Epithelial cell of esophagus (primary cell): ENCODE results near the gene C3orf38.

ENCODE experiments used
- DNase-seq: peaks from one replicate; pipeline ENCODE4 v3.0.0; 2010; ENCODE audit warnings: low read depth
- H3K4me3 ChIP-seq: 2 replicates; pipeline ENCODE4 v1.5.1; 2011; ENCODE audit warnings: mild to moderate bottlenecking, low read length, control low read depth
- TF ChIP-seq, protein P1 (sequence below): IDR thresholded peaks from 2 replicates; pipeline ENCODE4 v1.5.1; 2011; ENCODE audit warnings: low read depth, mild to moderate bottlenecking, low read length, control low read depth, inconsistent platforms; ENCODE audit not compliant: insufficient read depth; ENCODE audit errors: missing control alignments

Gene C3orf38

GRCh38 chr3:88149509-88150362 lies at the start of gene C3orf38:
Gene C3orf38 (plus strand): TSS chr3:88149959. CDS start chr3:88150053, 94 bp downstream.
- TF ChIP-seq, protein P1, sequence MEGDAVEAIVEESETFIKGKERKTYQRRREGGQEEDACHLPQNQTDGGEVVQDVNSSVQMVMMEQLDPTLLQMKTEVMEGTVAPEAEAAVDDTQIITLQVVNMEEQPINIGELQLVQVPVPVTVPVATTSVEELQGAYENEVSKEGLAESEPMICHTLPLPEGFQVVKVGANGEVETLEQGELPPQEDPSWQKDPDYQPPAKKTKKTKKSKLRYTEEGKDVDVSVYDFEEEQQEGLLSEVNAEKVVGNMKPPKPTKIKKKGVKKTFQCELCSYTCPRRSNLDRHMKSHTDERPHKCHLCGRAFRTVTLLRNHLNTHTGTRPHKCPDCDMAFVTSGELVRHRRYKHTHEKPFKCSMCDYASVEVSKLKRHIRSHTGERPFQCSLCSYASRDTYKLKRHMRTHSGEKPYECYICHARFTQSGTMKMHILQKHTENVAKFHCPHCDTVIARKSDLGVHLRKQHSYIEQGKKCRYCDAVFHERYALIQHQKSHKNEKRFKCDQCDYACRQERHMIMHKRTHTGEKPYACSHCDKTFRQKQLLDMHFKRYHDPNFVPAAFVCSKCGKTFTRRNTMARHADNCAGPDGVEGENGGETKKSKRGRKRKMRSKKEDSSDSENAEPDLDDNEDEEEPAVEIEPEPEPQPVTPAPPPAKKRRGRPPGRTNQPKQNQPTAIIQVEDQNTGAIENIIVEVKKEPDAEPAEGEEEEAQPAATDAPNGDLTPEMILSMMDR = peak; percentile 3
- H3K4me3 ChIP-seq = peak within 1 kb of the TSS; percentile 92

GRCh38 chr3:88101142-88101541 lies 48.6 kb upstream of the C3orf38 start:
- DNase-seq = no peak
- TF ChIP-seq, protein P1 = no peak
- H3K4me3 ChIP-seq = no peak overlapping the region

More at GRCh38 chr3:88149509-88150362, at the start of gene C3orf38:
- peak; percentile 86 for DNase-seq

DNA sequence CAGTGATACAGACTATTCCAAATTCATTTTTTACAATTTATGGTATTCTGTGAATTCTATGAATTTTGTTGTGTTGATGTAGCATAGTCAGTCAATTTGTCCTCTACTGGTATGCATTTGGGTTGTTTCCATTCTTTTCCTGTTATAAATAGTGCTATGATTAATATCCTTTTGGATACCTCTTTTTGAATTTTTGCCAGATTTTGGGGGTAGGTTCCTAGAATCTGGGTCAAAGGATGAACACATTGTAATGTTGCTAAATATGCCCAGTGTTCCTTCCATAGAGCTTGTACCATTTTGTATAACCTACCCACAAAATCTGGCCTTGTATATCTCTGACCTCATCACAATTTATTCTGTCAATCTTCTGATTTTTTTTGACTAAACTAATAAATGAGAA lies 44.4 kb upstream of the C3orf38 start:
- no peak for DNase-seq
- TF ChIP-seq, protein P1 = no peak
- H3K4me3 ChIP-seq = no peak overlapping the region

DNA sequence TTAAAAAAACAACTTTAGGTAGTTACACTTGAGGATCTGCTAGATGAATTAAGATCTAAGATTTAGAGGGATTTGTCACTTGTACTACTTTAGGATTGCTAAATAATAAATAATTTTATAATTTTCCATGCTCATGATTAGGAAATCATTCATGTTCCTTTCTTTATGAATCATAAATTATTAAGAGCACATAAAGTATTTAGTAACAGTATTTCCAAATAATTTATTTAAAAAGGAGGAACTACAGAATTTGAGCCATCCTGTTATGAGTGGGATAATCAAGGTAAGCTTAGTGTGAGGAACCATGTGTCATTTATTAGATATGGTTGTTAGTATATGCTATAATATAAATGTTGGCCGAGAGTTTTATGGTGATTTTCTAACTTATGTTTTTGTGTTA lies 37.5 kb upstream of the C3orf38 start:
- TF ChIP-seq, protein P1 = no peak
- peak; percentile 6 for DNase-seq
- H3K4me3 ChIP-seq = no peak overlapping the region

- TF ChIP-seq, protein P1 = peak; percentile 82
- H3K4me3 ChIP-seq = no peak overlapping the region
- peak; percentile 78 for DNase-seq
These were observed 36.2 kb upstream of the C3orf38 start for GRCh38 chr3:88113311-88114162.

DNA sequence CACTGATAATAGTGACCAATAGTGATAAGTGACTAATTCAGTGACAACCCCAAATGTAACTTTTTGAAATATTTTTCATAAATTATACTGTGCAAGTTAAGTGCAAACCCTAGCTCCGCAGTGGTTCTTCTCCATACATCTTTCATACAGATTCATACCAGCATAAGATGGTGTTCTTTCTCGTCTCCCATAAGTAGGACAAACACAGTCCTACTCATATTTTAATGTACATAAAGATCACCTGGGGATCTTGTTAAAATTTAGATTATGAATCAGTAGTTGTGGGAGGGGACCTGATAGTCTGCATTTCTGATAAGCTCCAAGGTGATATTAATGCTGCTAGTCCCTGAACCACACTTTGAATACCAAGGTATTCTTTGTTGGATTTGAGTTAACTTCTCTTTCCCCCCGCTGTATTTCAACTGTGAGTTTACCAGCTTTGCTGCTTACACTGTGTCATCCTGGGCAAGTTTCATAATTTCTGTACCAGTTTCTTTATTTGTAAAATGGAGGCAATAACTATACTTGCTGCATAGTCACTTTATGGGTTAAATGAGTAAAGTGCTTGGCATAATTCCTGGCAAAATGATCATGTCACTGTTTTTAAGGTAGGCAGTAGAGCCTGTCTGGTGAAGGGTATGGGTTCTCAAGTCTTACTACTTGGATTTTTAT lies 34.7 kb upstream of the C3orf38 start:
- no peak overlapping the region for H3K4me3 ChIP-seq
- TF ChIP-seq, protein P1 = no peak

More for the DNA sequence above, 34.7 kb upstream of the C3orf38 start:
- DNase-seq = no peak
